SKM-1 treated with dmso at 0.1 percent for 144 hours (cell line): ENCODE measurements around the gene FHIP1B.

Source experiments
- DNase-seq: peaks from one replicate; lab custom pipeline; 2025; ENCODE audit not compliant: unreplicated experiment; lab: John Stamatoyannopoulos, UW

Gene FHIP1B

DNA sequence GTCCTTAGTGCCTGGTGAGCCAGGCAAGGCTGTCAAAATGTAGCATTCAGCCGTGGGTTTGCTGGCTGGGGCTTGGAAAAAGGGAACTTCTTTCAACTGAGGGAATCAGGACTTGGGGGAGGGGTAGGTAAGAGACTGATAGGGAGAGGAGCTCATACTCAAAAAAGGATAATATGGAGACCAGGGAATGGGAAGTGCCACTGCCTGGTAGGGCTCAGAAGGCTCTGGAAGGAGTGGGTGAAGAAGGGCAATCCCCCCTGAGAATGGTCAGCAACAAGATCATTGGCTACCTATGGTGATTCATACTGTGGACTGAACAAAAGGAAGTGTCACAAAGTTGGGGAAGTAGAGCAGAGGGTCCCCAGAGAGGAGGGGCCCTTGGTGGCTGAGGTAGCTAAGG, 6.3 kb upstream of the FHIP1B start:
- peak; percentile 57 for DNase-seq

DNA sequence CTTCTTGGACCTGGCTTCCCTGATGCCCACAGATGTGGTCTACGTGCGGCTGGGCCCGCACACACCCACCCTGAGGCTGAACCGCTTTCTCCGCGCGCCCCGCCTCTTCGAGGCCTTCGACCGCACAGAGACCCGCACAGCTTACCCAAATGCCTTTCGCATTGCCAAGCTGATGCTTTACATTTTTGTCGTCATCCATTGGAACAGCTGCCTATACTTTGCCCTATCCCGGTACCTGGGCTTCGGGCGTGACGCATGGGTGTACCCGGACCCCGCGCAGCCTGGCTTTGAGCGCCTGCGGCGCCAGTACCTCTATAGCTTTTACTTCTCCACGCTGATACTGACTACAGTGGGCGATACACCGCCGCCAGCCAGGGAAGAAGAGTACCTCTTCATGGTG, 5.7 kb upstream of the FHIP1B start:
- DNase-seq = no peak

DNA sequence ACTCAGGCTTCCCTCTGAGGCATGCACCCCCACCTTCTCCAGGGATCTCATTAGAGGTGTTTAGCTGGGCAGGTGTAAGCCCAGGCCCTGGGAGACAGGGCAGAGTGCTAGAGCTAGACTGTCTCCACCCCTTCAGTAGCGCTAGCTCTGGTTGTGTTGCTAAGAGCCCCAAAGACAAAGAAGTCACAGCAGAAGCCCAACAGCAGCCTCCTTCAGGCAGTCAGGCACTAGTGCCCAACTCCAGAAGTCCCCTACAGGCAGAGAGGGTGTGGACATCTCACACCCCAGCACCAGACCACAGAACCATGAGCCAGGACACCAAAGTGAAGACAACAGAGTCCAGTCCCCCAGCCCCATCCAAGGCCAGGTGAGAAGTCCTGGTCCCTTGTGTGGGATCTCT, 4.5 kb upstream of the FHIP1B start, which contains the start of gene CNGA4:
Gene CNGA4 (plus strand): TSS at position 188 of the 400 bp plus-strand sequence. CDS start 118 bp downstream, at position 306.
- no peak for DNase-seq

DNA sequence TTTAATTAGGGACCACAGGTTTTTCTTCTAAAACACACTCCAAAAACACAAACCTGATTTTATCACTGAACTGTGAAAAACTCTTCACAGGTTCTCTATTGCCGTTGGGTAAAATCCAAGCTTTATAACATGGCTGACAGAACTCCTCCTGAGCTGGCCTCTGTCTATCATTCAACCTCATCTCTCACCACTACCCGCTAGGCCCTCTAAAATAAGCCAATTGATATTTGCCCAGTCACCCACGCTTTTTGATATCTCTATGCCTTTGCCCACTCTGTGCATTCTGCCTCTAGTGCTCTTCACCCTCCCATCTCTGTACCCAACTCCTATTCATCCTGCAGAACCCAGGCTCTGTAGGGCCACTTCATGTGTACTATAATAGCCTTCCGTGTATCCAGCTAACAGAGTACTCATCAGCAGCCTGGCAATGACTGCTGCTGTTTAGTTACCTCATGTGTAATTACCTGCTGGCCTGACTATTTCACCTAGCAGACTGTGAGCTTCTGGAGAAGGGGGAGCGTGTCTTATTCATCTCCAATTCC, 3.4 kb upstream of the FHIP1B start:
- DNase-seq = no peak

DNA sequence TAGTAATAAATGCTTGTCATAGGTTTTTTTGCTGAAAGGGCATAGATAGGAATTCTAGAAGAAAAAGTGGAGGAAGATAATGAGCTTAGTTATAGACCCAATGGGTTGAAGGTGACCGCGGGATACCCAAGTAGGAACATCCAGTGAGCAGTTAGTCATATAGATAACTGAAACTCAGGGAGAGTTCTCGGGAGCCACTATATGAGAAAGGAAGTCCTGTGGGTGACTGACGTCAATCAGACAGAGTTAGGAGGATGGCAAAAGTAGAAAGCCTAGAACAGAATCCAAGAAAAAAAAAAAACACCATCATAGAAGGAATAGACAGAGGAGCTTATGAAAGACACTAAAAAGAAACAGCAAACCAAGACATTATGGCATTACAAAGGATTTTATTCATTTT, 2.8 kb upstream of the FHIP1B start:
- no peak for DNase-seq

DNA sequence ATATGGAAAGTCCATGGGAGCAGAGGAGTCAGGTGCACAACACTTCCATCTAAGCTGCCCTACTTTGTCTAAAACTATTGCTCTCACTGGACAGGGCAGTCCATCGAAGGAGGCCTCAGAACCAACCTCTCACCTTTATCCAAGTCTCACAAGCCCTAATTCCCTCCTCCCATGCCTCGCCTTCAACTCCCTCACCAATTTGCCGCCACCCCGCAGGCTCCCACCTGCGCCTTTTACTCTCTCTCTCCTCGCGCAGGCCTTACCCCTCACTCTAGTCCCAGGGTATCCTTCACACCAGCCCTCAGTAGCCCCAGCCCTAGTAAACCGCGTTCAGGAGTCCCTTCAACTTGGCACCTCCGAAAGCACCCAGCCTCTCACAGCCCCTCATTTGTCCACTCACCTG, 451 bp downstream of the FHIP1B start:
- no peak for DNase-seq

DNA sequence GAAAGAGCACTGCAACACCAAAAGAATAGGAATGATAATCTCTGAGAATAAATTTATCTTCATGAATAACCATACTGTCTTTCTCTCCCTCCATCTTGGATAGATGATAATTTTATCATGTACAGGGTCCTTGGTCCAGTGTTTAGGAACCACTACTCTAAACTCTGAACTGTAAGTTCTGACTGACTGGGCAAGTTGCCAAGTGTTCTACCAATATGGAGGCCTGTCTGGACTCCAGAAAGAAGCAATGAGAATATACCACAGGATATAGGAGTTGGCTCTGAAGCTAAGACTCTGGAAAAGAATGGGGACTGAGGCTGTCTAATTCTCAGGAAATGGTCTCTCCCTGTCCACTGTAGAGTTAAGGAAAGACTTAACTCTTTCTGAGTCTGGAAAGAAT, 1.5 kb downstream of the FHIP1B start:
- DNase-seq = no peak

DNA sequence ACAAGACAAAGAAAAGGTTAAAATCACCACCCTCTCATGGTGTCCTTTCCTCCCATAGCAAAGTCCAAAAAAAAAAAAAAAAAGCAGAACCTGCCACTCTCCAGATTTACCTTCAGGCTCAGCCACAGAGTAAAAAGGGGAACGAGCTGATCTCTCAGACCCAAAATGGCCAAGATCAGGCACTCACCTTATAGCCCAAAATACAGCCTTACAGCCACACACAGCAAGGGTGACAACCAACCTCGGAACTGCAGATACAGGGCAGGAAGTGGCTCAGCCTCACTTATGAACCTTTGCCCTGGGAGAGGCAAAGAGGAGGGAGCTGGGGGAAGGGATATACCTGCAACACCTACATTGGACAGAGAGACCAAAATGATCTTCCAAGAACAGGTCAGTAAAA, 4.5 kb downstream of the FHIP1B start:
- no peak for DNase-seq

DNA sequence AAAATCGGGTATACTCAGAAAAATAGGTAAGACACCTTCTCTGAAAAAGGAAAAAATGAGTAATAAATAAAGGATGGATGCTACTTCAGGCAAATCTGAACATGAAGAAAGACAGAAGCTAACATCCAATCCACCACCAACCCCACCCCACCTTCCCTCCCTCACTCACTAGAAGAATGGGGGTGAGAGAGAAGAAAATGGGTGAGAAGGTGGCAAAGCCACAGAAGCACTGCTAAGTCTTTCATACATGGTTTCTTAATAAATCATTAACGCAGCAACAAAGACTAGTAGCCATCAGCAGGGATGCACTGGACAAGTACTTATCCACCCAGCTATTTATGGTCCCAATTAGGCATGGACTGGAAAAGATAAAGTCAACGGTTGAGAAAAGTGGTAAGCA, 5.9 kb downstream of the FHIP1B start:
- no peak for DNase-seq

DNA sequence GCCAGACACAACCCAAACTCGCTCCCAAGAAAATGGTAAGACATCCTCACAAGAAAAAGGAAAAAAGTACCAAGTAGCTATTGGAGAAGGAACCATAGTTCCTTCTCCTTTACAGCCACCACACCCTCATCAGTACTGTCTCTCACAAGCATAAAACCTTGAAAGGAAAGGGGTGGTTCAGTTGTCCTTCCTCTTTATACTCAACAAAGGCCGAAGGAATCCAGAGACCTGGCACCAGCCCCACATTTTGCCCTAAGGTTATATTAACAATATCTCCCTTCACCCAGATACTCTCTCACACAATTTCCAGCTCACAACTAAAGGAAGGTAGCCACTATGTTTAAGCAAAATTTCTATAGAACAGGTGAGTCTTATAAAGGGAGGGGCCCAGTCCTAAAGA, 8.5 kb downstream of the FHIP1B start:
- peak; percentile 51 for DNase-seq

DNA sequence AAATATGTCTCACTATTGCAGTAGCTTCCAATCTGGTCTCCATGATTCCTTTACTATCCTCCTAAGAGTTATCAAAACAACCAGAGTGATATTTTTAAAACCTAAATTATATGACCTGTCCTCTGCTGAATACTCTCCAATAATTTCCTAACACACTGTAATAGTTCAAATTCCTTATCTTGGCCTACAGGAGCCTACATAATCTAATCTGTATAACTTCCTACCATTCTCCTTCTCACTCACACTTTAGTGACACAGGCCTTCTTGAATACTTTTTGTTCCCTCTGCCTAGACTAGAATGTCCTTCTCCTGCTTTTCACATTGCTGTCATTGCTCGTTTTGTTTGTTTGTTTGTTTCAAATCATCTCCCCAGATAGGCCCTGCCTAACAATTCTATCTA, 9.4 kb downstream of the FHIP1B start:
- no peak for DNase-seq

DNA sequence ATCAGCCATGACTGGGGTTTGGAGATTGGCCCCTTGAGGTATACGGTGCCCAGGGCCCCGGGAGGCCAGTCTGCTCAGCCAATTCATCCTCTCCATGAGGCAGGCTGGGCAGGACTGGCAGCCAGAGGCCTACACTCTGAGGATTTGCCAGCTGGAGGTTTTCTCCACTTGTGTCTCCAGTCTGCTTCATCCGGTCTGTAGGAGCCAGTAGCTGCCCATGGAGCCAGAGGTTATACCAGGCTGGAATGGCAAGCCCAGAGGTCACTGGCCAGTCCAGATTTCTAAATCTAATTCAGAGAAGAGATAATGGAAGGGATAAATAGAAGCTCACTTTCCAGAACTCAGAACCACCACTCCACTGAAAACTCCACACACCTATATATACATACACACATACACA, 10.0 kb downstream of the FHIP1B start:
- DNase-seq = no peak

DNA sequence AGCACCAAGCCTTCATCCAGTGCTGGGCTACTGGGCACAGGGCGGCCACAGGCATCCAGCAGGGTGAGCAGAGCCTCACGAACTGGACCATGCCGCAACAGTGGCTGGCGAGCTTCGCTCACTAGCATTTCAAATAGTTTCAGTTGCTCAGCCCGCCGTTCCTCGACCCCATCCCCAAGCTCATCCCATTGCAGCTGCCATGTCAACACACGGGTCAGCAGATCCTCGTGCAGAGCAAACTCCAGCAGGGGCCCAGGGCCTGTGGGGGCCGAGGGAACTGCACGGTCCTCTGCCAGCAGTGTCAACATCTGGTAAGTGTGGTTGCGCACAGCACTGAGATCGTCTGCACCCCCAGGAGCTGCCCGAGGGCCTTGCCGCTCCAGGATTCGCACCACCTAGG, 10.6 kb downstream of the FHIP1B start:
- DNase-seq = no peak

DNA sequence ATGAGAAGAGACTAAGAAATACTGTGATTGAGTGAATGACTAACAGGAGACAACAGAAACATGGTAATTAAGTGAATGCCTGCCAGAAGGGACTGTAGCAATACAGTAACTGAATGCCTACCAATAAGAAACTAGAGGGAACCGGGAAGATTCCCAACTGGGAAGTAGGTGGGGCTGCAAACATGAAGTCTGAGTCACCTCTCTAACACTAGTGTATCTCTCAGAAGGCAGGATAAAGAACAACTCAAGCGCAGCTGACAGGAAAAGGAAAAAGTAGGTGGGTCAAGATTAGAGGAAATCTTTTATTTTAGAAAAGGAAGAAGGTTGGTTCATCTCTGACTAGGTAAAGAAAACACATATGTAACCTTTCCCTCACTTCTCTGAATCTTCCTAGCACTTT, 15.1 kb downstream of the FHIP1B start:
- DNase-seq = no peak

DNA sequence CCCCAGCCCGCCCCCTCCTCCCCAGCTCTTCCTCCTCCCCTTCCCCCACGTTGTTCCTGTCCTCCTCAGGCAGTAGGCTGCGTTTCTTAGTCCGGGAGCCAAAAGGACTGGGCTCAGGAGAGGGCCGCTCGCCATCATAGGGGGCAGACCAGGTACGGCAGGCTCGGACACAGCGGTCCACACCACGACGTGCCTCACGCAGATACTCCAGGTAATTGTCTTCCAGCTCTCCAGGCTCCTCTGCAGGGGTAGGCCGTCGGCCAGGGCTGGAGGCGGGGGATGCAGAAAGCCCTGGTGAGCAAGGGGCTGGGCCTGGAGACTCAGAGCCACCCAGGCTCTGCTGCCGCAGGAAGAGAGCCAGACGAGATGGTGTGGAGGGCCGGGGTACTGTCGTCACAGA, 16.7 kb downstream of the FHIP1B start:
- no peak for DNase-seq

DNA sequence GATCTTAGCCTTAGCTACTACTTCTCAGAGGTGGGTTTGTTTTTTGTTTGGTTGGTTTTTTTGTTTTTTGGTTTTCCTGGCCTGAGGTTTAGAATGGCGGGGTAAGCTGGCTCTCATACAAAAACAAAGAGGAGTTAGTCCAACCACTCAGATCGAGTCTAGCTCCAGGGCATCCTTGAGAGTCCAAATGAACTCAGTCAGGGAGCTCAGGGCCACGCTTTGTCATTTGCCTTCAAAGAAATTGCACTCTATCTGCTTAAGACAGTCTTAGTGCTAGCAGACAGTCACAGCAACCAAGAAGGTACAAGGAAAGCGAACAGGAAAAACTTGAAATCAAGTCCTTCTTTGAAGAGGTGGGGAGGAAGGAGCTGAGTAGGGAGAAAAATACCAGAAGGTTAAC, 17.9 kb downstream of the FHIP1B start:
- no peak for DNase-seq

DNA sequence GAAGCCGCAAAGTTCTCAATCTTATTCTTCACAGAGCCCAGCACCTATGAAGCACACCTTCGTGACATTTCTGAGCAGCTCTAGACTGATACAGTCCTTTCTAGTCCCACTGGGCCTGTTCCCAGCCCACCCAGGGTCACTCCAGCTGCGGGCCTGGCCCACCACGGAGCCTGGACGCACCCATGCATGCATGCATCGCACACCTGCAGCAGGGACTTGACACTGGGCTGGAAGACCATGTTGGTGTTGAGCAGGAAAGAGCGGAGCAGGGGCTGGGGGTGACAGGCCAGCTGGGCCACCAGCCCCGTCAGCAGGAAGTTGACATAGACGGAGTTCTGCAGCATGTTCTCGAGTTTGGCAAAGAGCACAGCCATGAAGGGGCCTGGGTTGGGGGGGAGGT, 19.9 kb downstream of the FHIP1B start:
- no peak for DNase-seq

DNA sequence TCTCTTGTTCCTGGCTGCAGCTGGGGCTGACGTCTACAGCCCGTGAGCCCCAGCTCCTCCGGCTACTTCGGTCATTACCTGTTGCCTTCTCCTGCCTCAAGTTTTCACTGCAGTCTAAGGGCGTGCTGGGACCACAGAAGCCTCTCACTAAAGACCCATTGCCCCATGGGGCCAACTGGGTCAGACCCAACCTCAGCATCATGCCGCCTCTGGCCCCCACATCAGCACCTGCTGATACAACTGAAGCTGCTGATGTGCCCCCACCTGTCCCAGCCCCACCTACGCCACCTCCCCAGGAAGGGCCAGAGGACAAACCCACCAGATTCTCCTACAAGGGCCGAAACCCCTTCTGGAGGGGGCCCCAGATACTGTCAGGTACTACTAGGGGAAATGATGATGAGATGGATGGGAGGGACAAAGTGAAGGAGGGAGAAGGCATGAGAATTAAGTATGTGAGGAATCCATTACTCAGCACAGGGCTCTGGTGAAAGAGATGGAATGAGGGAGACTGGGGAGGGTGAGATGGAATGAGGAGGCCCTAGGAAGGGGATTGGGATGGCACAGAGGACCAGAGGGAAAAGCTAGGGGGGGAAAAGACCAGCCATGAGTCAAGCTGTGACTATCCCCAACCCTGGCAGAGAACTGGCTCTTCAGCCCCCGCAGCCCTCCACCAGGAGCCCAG, 24.0 kb downstream of the FHIP1B start:
- DNase-seq = no peak

DNA sequence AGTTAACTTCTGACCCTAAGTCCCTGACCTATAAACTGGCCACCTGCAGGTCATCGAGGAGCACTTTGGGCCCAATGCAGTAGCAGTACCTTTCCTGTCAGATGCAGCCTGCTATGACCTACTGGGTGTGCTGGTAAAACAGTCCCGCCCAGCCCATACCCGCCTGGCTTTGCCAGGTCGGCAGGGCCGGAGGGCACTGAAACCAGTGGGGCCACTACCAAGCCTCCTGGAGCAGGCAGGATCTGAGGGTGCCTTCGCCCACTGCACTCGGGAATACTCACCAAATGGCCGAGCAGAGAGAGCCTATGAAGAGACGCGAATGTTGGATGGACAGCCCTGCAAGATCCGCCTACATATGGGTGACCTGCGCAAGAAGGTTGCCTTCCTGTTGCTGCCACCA, 24.6 kb downstream of the FHIP1B start:
- no peak for DNase-seq

DNA sequence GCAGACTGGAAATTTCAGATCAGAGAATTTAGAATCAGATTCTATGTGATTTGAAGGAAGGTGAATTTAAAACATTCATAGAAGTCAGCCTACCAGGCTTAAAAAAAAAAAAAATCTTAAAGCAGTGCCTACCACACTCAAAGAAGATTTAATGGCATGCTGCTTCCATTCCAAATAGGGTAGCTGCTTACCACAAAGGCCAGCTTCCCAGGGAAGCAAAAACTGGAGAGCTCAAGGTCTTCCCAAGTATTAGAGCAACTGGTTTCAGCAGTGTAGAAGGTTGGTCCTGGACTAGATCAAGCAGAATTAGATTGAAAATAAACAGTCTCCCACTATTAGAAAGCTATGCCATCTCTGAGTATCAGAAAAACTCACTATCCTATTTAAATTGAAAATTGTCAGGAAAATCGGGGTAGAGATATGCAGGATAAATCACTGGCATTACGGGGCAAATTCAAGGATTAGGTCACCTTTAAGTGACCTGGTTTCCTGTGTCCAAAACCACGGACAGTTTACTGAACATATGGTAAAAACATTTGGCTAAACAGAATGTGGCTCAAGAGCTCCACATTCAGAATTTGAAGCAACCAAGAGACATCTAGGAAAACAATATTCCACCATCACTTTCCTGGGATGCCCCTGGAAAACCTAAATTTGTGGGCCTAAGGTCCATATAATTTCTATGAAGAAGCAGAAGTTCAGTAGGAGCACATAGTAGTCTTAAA, 27.8 kb downstream of the FHIP1B start:
- DNase-seq = no peak

DNA sequence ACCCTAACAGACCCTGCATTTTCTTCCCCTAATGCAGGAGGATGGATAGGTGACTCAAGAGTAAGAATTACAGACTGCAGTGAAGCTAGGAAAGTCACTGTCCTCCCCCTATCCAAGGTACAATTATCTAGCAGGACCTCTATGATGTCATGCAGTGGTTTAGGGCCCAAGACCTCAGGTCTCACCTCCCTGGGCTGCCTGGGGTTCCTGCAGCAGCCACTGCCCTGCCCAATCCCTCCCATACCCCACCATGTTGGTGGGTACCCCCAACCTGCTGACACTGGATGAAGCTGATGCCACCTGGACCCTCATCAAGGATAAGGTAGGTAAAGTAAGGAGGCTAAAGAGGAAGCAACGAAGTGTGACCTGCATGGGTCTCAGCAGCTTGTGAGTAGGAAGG, 29.1 kb downstream of the FHIP1B start, which contains the start of gene C11orf42:
Gene C11orf42 (plus strand): TSS at position 192 of the 400 bp plus-strand sequence. CDS start 59 bp downstream, at position 251.
- no peak for DNase-seq

DNA sequence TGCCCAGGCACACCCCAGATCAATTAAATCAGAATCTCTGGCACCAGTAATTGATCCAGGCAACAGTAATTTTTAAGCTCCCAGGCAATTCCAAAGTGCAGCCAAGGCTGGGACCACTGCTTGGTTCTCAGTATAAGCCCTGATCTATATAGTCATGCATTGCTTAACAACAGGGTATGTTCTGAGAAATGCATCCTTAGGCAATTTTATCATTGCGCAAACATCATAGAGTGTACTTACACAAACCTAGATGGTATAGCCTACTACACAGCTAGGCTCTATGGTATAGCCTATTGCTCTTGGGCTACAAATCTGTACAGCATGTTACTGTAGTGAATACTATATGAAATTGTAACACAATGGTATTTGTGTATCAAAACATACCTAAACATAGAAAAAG, 29.7 kb downstream of the FHIP1B start:
- peak; percentile 77 for DNase-seq
